Medulla oblongata (tissue), 1 donor: Measurements from ENCODE around the gene MTCH1.
A peak's percentile ranks its signal among the peaks of the same experiment; 100 is the strongest.
"Not testable (repeated sequence)": the region's sequence is repeated elsewhere in the genome, so short reads cannot be mapped to it uniquely, and the experiment has no call there.

Experiments
- DNase-seq: peaks from one replicate; pipeline ENCODE4 v3.0.0-alpha.2; 2015; ENCODE audit errors: extremely low spot score

The MTCH1 gene

GRCh38 chr6:36954262-36954931, 31.6 kb downstream of the MTCH1 start, which contains the start of gene PI16:
PI16 (plus strand) TSS chr6:36954738; CDS start chr6:36954761, 23 bp downstream.
- peak; percentile 56 for DNase-seq

- no peak for DNase-seq
These were observed 32.1 kb downstream of the MTCH1 start for GRCh38 chr6:36953931-36954261.

GRCh38 chr6:36949636-36950035, 36.4 kb downstream of the MTCH1 start:
- no peak for DNase-seq

- not testable (repeated sequence) for DNase-seq
These were observed 36.9 kb downstream of the MTCH1 start for GRCh38 chr6:36949076-36949475.

- peak; percentile 96 for DNase-seq
These were observed 38.2 kb downstream of the MTCH1 start for GRCh38 chr6:36947570-36948351.

- no peak for DNase-seq
These were observed 39.5 kb downstream of the MTCH1 start for GRCh38 chr6:36946526-36946925.

GRCh38 chr6:36945301-36945700, 40.7 kb downstream of the MTCH1 start:
- no peak for DNase-seq

- no peak for DNase-seq
These were observed 41.3 kb downstream of the MTCH1 start for GRCh38 chr6:36944650-36945049.

- not testable (repeated sequence) for DNase-seq
These were observed 43.7 kb downstream of the MTCH1 start for GRCh38 chr6:36942329-36942728.

GRCh38 chr6:36941561-36941960, 44.4 kb downstream of the MTCH1 start:
- not testable (repeated sequence) for DNase-seq

GRCh38 chr6:36940027-36940426, 46.0 kb downstream of the MTCH1 start:
- no peak for DNase-seq

- not testable (repeated sequence) for DNase-seq
These were observed 47.0 kb downstream of the MTCH1 start for GRCh38 chr6:36939005-36939404.

GRCh38 chr6:36938536-36938935, 47.5 kb downstream of the MTCH1 start:
- DNase-seq, result no peak

GRCh38 chr6:36937896-36938295, 48.1 kb downstream of the MTCH1 start:
- DNase-seq, result no peak

GRCh38 chr6:36936824-36937223, 49.2 kb downstream of the MTCH1 start:
- DNase-seq, result no peak

- no peak for DNase-seq
These were observed 51.1 kb downstream of the MTCH1 start for GRCh38 chr6:36934901-36935300.

GRCh38 chr6:36933519-36933918, 52.5 kb downstream of the MTCH1 start:
- DNase-seq, result no peak

- DNase-seq, result no peak
These were observed 52.9 kb downstream of the MTCH1 start for GRCh38 chr6:36933102-36933501.

GRCh38 chr6:36930483-36930882, 55.5 kb downstream of the MTCH1 start:
- DNase-seq, result no peak

GRCh38 chr6:36929607-36930006, 56.4 kb downstream of the MTCH1 start:
- no peak for DNase-seq

- no peak for DNase-seq
These were observed 56.8 kb downstream of the MTCH1 start for GRCh38 chr6:36929152-36929551.

GRCh38 chr6:36928547-36928918, 57.5 kb downstream of the MTCH1 start:
- DNase-seq, result no peak
